ENCODE measurements around the gene MYBBP1A. TPM values are rescaled to one million over a fixed set of nuclear protein-coding genes. Genes with fewer than 3 reads are reported as not detected.

MYBBP1A gene
- total and polyA plus RNA-seq, 2 of the 4 experiments (the other 2 are of a cell fraction): 22.6 to 45.9 TPM

GRCh38 chr17:4562015-4562969, 7.1 kb upstream of the MYBBP1A start (continued):
- TF ChIP-seq CEBPB (IDR thresholded peaks at IDR 0.05; ENCODE audit: low read depth, low read length): no peak

DNA sequence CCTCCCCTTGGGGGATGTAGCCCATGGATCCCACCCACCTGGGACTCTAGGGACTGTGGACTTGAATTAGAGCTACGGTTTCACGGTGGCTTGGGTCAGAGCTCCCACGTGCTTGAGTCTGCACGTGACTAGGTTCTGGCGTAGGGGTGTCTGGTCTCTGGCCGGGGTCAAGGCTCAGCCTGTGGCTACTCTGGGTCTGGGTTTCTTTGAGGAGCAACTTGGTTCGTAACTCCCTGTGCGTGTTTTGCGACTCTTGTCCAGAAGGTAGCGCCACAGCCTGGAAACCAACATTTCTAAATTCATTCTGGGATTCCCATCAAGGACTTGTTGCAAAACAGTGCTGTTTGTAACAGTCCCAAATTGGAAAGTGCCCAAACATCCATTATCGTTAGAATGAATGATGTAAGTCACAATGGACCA, 5.7 kb upstream of the MYBBP1A start:
- intact Hi-C loops (cut with micrococcal nuclease): loop anchor here (10.0 kb wide), 1 partner anchor 324 kb away; no protein-coding TSS in a partner anchor
- Histone ChIP-seq H3K9me1 (ENCODE audit: insufficient read depth, low read length) (no peaks in the 10 kb centered on the region), H3K9me3 (ENCODE audit: control insufficient read depth, insufficient read depth, low read length) (no peaks in the 10 kb centered on the region), H3K23ac (ENCODE audit: low read depth, low read length) (no peak overlapping the region), H3K4me3 (ENCODE audit: insufficient read depth, low read depth, low read length) (no peak overlapping the region), H2AFZ (replicated peaks; ENCODE audit: low read length, poor library complexity) (no peak overlapping the region), H2BK15ac (ENCODE audit: low read depth, low read length) (no peak overlapping the region), H3K4me1 (ENCODE audit: control insufficient read depth, insufficient read depth, low read length) (peaks cover 1% of the 10 kb centered on the region), H3K56ac (ENCODE audit: extremely low read depth, insufficient read depth, low read length) (no peak overlapping the region), H2AK5ac (ENCODE audit: low read depth, low read length) (no peak overlapping the region), H3K79me1 (ENCODE audit: low read depth in 1 of 2, low read length in 2 of 2) (no peaks in the 10 kb centered on the region), H4K5ac (ENCODE audit: low read depth, low read length) (no peak overlapping the region), H4K91ac (ENCODE audit: insufficient read depth, low read depth, low read length) (no peak overlapping the region; the same call in 1 of the 2 replicates), H4K8ac (ENCODE audit: low read depth in 2 of 2, low read length in 2 of 2) (no peak overlapping the region), H3K4ac (ENCODE audit: low read depth, low read length) (no peak overlapping the region), H3K36me3 (ENCODE audit: control insufficient read depth, insufficient read depth, low read length) (no peaks in the 10 kb centered on the region), H3K18ac (ENCODE audit: low read depth, low read length) (no peak overlapping the region), H2BK120ac (ENCODE audit: low read depth, low read length) (no peak overlapping the region), H3K4me2 (ENCODE audit: low read depth, low read length) (no peak overlapping the region), H3K9ac (ENCODE audit: low read depth, low read length) (no peak overlapping the region), H3K14ac (replicated peaks; ENCODE audit: low read depth, low read length) (no peak overlapping the region), H3K27me3 (ENCODE audit: control insufficient read depth, insufficient read depth, low read length) (peaks cover 5% of the 10 kb centered on the region; the same call in 1 of the 2 replicates), H2AK9ac (replicated peaks; ENCODE audit: low read depth, low read length, poor library complexity) (no peak overlapping the region), H4K20me1 (ENCODE audit: insufficient read depth, low read length) (no peaks in the 10 kb centered on the region), H2BK20ac (ENCODE audit: low read depth, low read length) (no peak overlapping the region), H2BK5ac (ENCODE audit: low read depth, low read length, poor library complexity, severe bottlenecking) (no peak overlapping the region), H3K27ac (ENCODE audit: insufficient read depth, low read length) (no peak overlapping the region)
- WGBS, 2 experiments (ENCODE audit: extremely low coverage in 2 of 2, insufficient read length in 1 of 2): 65% methylated on average over 6 of the region's 11 CpGs; no CpG with 5 or more reads in 1 of the 2 experiments
- no TSS peak for BruUV-seq (replicated peaks)
- CTCF ChIA-PET: no interaction called here
- in situ Hi-C loops (cut with MboI; ENCODE audit: low sequenced_read_pairs): no loop called here
- TF ChIP-seq, protein P1, sequence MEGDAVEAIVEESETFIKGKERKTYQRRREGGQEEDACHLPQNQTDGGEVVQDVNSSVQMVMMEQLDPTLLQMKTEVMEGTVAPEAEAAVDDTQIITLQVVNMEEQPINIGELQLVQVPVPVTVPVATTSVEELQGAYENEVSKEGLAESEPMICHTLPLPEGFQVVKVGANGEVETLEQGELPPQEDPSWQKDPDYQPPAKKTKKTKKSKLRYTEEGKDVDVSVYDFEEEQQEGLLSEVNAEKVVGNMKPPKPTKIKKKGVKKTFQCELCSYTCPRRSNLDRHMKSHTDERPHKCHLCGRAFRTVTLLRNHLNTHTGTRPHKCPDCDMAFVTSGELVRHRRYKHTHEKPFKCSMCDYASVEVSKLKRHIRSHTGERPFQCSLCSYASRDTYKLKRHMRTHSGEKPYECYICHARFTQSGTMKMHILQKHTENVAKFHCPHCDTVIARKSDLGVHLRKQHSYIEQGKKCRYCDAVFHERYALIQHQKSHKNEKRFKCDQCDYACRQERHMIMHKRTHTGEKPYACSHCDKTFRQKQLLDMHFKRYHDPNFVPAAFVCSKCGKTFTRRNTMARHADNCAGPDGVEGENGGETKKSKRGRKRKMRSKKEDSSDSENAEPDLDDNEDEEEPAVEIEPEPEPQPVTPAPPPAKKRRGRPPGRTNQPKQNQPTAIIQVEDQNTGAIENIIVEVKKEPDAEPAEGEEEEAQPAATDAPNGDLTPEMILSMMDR (conservative IDR thresholded peaks at IDR 0.05; ENCODE audit: low read depth, low read length): peak; percentile 20; the same call in 1 of the 2 replicates
- TF ChIP-seq RAD21 (IDR thresholded peaks at IDR 0.05; ENCODE audit: low read length): no peak
- POLR2A ChIA-PET (ENCODE audit: unreplicated experiment): no interaction called here
- ATAC-seq (ENCODE audit: low read depth) (no peak), DNase-seq (no peak)
- dilution Hi-C loops (cut with HindIII; ENCODE audit: low sequenced_read_pairs, unreplicated experiment): no loop called here
